Mononuclear cell (primary cell): Measurements from ENCODE around the gene KLF17. TPM values are rescaled to one million over a fixed set of nuclear protein-coding genes. Genes with fewer than 3 reads are reported as not detected.

ENCODE experiments used
- H3K27me3 ChIP-seq: 2 replicates; pipeline ENCODE4 v1.6.0; 2011; ENCODE audit warnings: low read length, control low read depth; ENCODE audit not compliant: insufficient read depth
- H3K4me1 ChIP-seq: 2 replicates; pipeline ENCODE4 v1.5.1; 2011; ENCODE audit warnings: mild to moderate bottlenecking, low read length, control low read depth; ENCODE audit not compliant: insufficient read depth
- H3K4me3 ChIP-seq: 2 replicates; pipeline ENCODE4 v1.5.1; 2011; ENCODE audit warnings: mild to moderate bottlenecking, low read length, moderate library complexity
- H3K9me3 ChIP-seq: 2 replicates; pipeline ENCODE4 v1.5.1; 2011; ENCODE audit warnings: low read depth, mild to moderate bottlenecking, control low read depth, low read length
- total RNA-seq: library from RNA; depleted of rRNA; stranded (reverse); fragments of >200 nt; gene quantifications from one replicate; pipeline ENCODE4 v1.2.3, GENCODE V29; 2012

Gene KLF17
- total RNA-seq: not detected

GRCh38 chr1:44118682-44119081 is at the start of gene KLF17:
Gene KLF17, plus strand, starts transcription at chr1:44118821. Its CDS starts 87 bp downstream, at chr1:44118908.
- Histone ChIP-seq H3K4me3 (no peak within 1 kb of the TSS), H3K4me1 (no peaks in the 10 kb centered on the region), H3K9me3 (no peaks in the 10 kb centered on the region), H3K27me3 (peaks cover 6% of the 10 kb centered on the region)

GRCh38 chr1:44071461-44071860 is 47.2 kb upstream of the KLF17 start:
- peaks cover 36% of the 10 kb centered on the region for H3K4me1 ChIP-seq
- no peaks in the 10 kb centered on the region for H3K9me3 ChIP-seq
- no peaks in the 10 kb centered on the region for H3K27me3 ChIP-seq
- no peak overlapping the region for H3K4me3 ChIP-seq

GRCh38 chr1:44072204-44072603 is 46.4 kb upstream of the KLF17 start:
- peaks cover 35% of the 10 kb centered on the region for H3K4me1 ChIP-seq

GRCh38 chr1:44072821-44073220 is 45.8 kb upstream of the KLF17 start:
- Histone ChIP-seq H3K4me3 (no peak overlapping the region), H3K27me3 (no peaks in the 10 kb centered on the region), H3K4me1 (peaks cover 29% of the 10 kb centered on the region)

More at GRCh38 chr1:44072204-44072603, 46.4 kb upstream of the KLF17 start:
- Histone ChIP-seq H3K9me3 (no peaks in the 10 kb centered on the region), H3K27me3 (no peaks in the 10 kb centered on the region), H3K4me3 (no peak overlapping the region)

GRCh38 chr1:44073528-44073927 is 45.1 kb upstream of the KLF17 start:
- Histone ChIP-seq H3K9me3 (no peaks in the 10 kb centered on the region), H3K4me3 (no peak overlapping the region), H3K27me3 (no peaks in the 10 kb centered on the region), H3K4me1 (peaks cover 22% of the 10 kb centered on the region)

More at GRCh38 chr1:44072821-44073220, 45.8 kb upstream of the KLF17 start:
- H3K9me3 ChIP-seq: no peaks in the 10 kb centered on the region

- no peaks in the 10 kb centered on the region for H3K9me3 ChIP-seq
- H3K27me3 ChIP-seq: no peaks in the 10 kb centered on the region
- no peak overlapping the region for H3K4me3 ChIP-seq
- H3K4me1 ChIP-seq: peaks cover 13% of the 10 kb centered on the region
Measured at GRCh38 chr1:44074415-44074814, 44.2 kb upstream of the KLF17 start.

GRCh38 chr1:44076066-44076465 is 42.6 kb upstream of the KLF17 start:
- Histone ChIP-seq H3K9me3 (no peaks in the 10 kb centered on the region), H3K4me3 (no peak overlapping the region), H3K27me3 (no peaks in the 10 kb centered on the region), H3K4me1 (peaks cover 11% of the 10 kb centered on the region)

GRCh38 chr1:44077421-44077820 is 41.2 kb upstream of the KLF17 start:
- Histone ChIP-seq H3K4me1 (peaks cover 11% of the 10 kb centered on the region), H3K9me3 (no peaks in the 10 kb centered on the region), H3K27me3 (no peaks in the 10 kb centered on the region), H3K4me3 (no peak overlapping the region)

- Histone ChIP-seq H3K4me1 (peaks cover 6% of the 10 kb centered on the region), H3K9me3 (no peaks in the 10 kb centered on the region), H3K27me3 (no peaks in the 10 kb centered on the region), H3K4me3 (no peak overlapping the region)
Measured at GRCh38 chr1:44078104-44078503, 40.5 kb upstream of the KLF17 start.

GRCh38 chr1:44079566-44079965 is 39.1 kb upstream of the KLF17 start:
- Histone ChIP-seq H3K27me3 (no peaks in the 10 kb centered on the region), H3K4me1 (no peaks in the 10 kb centered on the region)

GRCh38 chr1:44084998-44085675 is 33.5 kb upstream of the KLF17 start:
- Histone ChIP-seq H3K9me3 (no peaks in the 10 kb centered on the region), H3K4me1 (no peaks in the 10 kb centered on the region), H3K27me3 (no peaks in the 10 kb centered on the region), H3K4me3 (no peak overlapping the region)

More at GRCh38 chr1:44079566-44079965, 39.1 kb upstream of the KLF17 start:
- H3K4me3 ChIP-seq: no peak overlapping the region
- no peaks in the 10 kb centered on the region for H3K9me3 ChIP-seq

- no peak overlapping the region for H3K4me3 ChIP-seq
- H3K4me1 ChIP-seq: no peaks in the 10 kb centered on the region
- no peaks in the 10 kb centered on the region for H3K9me3 ChIP-seq
- no peaks in the 10 kb centered on the region for H3K27me3 ChIP-seq
Measured at GRCh38 chr1:44086692-44087474, 31.7 kb upstream of the KLF17 start.

- no peaks in the 10 kb centered on the region for H3K9me3 ChIP-seq
Measured at GRCh38 chr1:44089371-44090048, 29.1 kb upstream of the KLF17 start.

GRCh38 chr1:44090429-44091252 is 28.0 kb upstream of the KLF17 start:
- Histone ChIP-seq H3K4me1 (no peaks in the 10 kb centered on the region), H3K9me3 (no peaks in the 10 kb centered on the region), H3K27me3 (no peaks in the 10 kb centered on the region), H3K4me3 (no peak overlapping the region)

More at GRCh38 chr1:44089371-44090048, 29.1 kb upstream of the KLF17 start:
- no peaks in the 10 kb centered on the region for H3K27me3 ChIP-seq
- no peak overlapping the region for H3K4me3 ChIP-seq
- H3K4me1 ChIP-seq: no peaks in the 10 kb centered on the region
